HG03575 (cell line): ENCODE data around the gene CANT1.

ENCODE experiments used
- ATAC-seq: cut with Tn5 transposase; IDR thresholded peaks from one replicate; pipeline ENCODE4 v1.9.1; 2021; ENCODE audit not compliant: unreplicated experiment, insufficient number of reproducible peaks, low FRiP score; ENCODE audit errors: extremely low read depth

The CANT1 gene

GRCh38 chr17:79017546-79018369 is 8.2 kb upstream of the CANT1 start:
- no peak for ATAC-seq

DNA sequence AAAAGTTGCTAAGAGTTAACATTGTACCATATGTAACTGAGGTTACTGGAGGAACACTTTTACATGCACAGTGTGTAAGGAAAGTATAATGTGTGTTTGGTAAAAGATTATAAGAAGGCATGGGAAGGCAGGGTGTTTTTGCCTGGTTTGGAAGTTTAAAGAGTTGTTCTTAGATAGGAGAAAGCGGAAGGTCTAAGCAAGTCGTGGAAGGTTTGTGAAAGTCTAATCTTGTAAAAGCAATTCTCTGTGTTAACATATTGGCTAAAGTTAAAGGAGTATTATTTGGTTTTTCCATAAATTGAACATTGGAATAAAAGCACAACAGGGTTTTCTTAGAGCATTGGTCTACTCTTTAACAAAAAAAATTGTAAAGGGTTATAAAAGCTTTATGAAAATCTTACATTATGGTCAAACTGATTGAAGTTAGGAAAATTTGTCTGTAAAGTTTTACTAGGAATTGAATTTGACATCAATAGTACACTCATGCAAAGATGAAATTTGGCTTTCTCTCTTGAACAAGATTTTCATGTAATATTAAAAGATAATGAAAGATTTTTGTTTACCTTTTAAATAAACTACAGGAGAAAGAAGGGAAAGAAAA is 4.7 kb upstream of the CANT1 start:
- no peak for ATAC-seq

DNA sequence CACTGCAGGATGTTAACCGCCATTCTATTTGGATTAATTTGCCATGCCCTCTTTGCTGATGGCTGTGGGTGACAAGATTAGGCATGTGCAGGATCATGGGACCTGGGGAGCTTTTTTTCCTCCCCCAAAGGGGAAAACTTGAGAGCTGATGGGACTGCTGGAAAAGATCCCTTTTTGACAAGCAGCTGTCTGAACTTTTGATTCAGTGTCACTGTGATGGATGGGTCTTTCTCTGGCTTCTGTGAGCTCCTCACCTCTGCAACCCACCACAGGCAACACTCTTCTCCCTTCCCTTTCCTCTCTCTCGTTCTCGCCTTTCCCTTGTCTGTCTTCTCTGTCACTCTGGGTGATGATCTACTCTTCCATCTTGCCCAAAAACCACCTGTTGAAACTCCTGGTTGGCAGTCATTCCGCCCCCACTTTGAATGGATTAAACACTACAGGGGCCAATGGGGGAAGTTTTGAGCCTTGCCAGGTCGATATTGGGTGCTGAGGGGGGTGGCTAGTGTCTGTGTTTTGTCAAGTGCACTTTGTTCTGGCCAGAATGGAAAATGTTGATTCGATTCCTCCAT is 3.1 kb upstream of the CANT1 start:
- no peak for ATAC-seq

DNA sequence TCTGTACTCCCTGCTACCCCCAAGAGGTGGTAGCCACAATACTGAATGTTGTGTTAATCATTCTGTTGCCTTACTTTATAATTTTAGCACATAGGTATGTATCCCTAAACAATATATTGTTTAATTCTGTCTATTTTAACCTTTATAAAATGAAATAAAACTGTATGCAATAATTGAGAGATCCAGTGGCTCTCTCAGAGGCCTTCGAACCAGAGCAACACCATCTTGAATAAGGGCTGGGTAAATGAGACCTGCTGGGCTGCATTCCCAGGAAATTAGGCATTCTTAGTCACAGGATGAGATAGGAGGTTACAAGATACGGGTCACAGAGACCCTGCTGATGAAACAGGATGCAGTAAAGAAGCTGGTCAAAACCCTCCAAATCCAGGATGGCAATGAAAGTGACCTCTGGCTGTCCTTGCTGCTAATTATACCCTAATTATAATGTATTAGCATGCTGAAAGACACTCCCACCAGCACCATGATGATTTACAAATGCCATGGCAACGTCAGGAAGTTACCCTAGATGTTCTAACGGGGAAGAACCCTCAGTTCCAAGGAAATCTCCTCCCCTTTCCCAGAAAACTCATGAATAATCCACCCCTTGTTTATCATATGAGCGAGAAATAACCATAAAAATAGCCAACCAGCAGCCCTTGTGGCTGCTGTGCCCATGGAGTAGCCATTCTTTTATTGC is 2.0 kb upstream of the CANT1 start:
- no peak for ATAC-seq

- no peak for ATAC-seq
These were observed 711 bp upstream of the CANT1 start for GRCh38 chr17:79010304-79010646.

DNA sequence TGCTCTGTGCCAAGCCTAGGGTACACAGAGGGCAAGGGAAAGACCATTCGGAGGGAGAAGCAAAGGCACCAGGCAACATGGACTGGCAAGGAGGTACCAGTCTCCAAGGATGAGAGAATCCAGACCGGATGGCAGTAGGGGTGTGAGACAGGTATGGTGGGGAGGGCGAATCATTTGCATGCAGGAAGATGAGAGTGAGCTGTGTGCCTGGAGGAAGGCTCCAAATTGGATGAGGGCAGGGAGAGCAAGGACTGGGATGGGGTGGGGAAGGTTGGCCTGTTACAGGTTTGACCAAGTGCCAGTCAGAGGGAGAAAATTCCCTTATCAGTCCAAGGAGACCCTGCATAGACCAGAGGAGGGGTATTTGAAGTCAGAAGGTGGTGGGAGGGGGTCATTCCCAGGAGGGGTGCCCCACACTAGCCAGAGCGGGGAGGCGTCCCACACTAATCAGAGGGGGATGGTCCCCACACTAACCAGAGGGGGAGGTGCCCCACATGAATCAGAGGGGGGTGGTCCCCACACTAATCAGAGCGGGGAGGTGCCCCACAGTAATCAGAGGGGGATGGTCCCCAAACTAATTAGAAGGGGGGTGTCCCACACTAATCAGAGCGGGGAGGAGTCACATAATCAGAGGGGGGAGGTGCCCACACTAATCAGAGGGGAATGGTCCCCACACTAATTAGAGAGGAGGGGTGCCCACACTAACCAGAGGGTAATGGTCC is 737 bp downstream of the CANT1 start:
- no peak for ATAC-seq

GRCh38 chr17:79007504-79008381 is 1.8 kb downstream of the CANT1 start:
- ATAC-seq, result no peak

DNA sequence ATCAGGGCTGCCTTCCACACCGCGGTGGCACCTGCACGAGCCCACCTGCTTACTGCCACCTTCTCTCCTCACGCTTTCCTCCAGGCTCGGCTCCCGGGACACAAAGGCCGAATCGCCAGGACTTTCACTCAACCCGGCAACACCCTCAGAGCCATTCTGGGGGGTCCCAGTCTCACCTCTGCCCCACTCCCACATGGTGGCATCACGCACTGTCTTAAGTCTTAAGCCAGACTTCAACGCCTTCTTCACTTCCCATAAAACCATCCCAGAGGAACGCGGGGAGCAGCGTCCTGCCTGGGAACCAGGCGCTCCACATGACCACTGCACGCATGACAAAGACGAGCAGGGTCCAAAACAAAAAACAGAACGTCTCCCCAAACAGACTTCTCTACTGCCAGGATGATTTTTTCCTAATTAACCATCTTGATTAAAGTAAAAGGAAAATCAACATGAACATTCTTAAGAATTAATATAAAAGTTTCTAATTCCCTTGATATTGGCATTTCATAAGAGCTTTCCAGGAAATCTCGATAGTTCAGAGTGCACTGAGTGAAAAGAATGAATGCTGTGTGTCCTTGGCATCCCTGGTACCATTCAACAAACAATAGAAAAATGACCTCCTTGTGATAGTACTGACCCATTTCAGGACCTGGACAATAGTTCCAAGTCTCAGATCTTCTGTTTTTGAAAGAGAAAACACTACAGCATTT is 2.6 kb downstream of the CANT1 start:
- ATAC-seq, result no peak

DNA sequence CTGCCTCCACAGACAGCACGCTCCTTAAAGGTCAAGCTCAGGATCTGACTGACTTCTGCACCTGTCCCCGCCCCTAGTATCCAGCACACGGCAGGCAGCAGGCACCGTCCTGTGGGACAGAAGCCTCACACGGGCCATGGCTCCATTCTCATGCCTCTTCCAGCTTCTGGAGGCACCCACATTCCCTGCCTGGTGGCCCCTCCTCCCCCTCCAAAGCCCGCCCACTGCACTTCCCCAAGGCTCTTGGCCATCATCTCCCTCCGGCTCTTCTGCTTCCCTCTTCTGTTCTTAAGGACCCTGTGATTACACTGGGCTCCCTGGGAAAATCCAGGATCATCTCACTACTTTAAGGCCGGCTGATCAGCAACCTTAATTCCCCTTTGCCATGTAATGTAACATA is 3.5 kb downstream of the CANT1 start:
- no peak for ATAC-seq

GRCh38 chr17:79005063-79005861 is 4.3 kb downstream of the CANT1 start:
- ATAC-seq, result no peak

GRCh38 chr17:79003661-79004411 is 5.7 kb downstream of the CANT1 start:
- no peak for ATAC-seq

DNA sequence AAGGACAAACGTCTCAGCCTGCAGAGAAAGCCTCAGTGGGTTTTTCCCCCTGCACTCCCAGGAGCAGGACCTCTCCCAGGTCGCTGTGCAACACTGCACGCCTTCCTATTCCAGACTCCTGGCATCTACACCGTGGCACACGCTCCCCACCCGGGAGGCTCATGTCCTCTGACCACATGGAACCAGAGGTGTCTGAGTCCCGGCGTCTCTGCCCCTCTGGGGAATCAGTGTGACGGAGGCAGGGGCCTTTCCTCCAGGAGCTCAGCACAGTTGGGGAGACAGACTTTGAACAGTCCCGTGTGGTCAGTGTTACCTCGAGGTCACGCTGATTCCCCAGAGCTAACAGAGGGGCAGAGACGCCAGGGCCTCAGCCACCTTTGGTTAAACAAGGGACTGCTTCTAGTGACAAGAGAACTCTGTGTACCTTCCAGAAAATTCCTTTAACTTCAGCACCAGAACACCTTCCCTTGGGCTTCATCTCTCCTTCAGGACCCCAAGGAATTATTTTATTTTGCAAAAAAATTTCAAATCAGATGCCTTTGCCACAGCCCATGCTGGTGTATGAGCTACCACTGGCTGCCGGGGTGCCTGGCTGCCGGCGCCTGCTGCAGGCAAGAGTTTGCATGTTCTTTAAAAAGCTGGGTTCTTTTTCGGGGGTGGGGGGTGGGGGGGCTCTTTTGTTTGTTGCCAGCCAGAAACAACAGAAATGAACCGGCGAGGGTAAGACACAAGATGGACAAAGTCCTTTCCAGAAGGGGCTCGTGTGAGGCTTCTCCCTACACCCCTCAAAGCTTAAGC is 6.6 kb downstream of the CANT1 start:
- no peak for ATAC-seq

- ATAC-seq, result no peak
These were observed 7.3 kb downstream of the CANT1 start for GRCh38 chr17:79002291-79002690.

DNA sequence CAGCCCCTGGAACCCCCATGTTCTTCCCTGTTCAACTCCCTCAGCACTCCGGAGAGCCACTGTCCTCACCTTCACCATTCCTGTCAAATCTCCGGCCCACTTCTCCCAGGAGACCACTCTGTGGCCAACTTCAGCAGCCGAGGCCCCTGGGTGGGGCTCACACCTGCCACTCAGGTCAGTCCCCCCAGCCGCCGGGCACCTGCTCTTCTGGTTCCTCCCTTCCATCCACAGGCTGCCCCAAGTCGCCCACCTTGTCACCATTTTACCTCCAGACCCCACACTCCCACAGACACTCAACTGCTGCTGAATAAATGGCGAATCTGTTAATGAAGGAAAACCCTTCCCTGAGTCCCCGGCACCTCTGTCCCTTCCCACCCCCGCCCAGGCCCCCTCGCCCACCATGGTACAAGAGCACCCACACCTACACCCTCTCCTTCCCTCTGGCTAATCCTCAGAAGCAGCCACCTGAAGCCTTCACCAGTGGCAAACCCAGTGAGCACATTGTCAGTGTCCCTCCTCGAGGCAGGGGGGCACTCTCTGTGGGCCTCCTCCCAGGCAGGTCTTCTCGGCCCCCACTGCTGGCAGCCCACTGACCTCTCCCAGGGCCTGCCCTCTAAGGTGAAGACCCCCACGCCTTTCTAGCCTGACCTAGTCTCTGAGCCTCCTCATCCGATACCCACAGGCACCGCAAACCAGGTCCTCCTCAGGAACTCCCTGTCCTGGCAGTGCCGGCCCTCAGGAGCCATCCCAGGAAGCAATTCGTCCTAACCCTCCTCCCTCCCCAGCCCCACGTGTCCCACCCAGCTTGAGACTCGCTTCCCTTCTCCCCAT is 8.2 kb downstream of the CANT1 start:
- no peak for ATAC-seq
